HG02588 (cell line): ENCODE measurements around the gene COMMD1.

Source experiments
- ATAC-seq: cut with Tn5 transposase; IDR thresholded peaks from one replicate; pipeline ENCODE4 v1.9.1; 2021; ENCODE audit warnings: mild to moderate bottlenecking, moderate library complexity; ENCODE audit not compliant: unreplicated experiment

Gene COMMD1

GRCh38 chr2:62163834-62164233 is 258.4 kb downstream of the COMMD1 start:
- no peak for ATAC-seq

- ATAC-seq, result no peak
These were observed 270.3 kb downstream of the COMMD1 start for GRCh38 chr2:62175728-62176127.

- no peak for ATAC-seq
These were observed 271.3 kb downstream of the COMMD1 start for GRCh38 chr2:62176801-62177200.

GRCh38 chr2:62177392-62178049 is 272.0 kb downstream of the COMMD1 start:
- ATAC-seq, result no peak

- no peak for ATAC-seq
These were observed 273.3 kb downstream of the COMMD1 start for GRCh38 chr2:62178741-62179271.

- ATAC-seq, result no peak
These were observed 275.5 kb downstream of the COMMD1 start for GRCh38 chr2:62180975-62181374.

GRCh38 chr2:62181843-62182242 is 276.4 kb downstream of the COMMD1 start:
- ATAC-seq, result no peak

- ATAC-seq, result no peak
These were observed 279.2 kb downstream of the COMMD1 start for GRCh38 chr2:62184512-62185230.
